Fibroblast of the conjunctiva (primary cell): ENCODE results near the gene PTPRO.
"Not testable (repeated sequence)": the region's sequence is repeated elsewhere in the genome, so short reads cannot be mapped to it uniquely, and the experiment has no call there.

Source experiments
- DNase-seq: peaks from one replicate; pipeline ENCODE4 v3.0.0-alpha.2; 2010; ENCODE audit warnings: low read depth

Gene PTPRO

DNA sequence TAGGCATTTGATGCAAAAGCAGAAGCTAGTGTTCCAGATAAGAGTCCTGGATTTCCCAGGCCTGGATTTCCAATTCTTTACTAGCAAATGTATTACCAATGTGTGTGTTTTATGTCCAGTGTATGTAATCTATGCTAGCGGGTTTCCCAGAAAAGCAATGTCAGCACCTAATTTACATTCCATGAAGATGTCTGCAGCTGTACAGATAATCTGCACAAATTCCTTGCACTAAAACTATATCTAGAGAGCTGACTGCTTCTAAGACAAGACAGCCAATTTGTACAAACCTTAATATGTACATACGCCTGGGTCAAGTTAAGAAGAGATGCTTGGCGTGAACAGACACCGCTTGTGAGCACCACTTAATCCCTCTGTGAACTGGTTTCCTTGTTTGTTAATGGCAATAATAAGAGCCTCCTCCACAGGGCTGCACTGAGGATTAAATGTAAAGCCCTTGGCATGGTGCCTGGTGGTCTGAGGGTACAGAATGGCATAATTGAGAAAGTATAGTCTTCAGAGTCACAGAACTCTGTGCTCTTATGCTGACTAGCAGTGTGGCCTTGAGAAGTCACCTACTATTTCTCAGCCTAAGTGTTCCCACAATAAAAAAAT lies 281.3 kb downstream of the PTPRO start:
- no peak for DNase-seq

DNA sequence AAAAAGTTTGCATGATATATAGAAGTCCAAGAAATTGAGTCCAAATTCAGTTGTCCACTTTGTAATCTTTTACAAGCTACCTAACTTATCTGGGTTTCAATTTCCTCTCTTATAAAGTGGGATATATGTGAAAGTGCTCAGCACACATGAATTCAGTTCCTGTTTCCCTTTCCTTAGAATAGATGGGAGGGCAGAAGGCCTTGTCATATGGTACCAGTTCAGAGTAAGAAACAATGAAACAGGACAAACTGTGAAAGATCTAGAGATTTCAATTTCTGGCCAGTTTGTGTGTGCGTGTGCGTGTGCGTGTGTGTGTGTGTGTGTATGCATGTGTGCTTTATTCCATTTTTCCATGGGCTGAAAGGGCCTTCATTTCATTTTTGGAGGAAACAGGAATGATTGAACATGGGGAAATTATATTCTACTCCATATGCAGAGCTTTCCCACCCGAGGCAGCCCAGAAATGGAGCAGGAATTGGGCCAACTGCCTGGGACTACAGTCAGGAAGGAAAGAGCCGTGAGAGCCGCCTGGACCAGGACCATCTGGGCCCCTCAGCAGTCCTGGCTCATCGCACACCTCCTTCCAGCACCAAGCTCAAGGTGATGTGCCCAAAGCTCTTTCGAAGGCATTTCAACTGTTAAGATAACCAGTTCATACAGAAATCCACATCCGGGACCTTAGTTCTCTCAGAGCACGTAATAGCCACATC lies 283.7 kb downstream of the PTPRO start:
- DNase-seq = no peak

DNA sequence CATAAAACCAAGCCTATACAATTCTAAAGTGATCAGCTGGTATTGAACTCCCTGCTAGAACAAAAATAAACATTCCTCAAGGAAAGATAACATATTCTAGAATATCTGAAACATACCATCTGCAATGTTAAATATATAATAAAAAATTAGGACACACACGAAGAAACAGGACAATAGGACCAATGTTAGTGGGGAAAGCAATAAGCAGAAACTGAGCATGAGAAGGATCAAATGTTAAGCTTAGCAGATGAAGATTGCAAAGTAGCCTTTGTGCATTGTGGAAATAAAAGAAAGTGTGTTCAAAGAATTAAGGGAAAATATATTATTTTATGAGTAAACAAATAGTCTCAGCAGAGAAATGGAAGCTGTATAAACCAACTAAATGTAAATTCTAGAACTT lies 286.1 kb downstream of the PTPRO start:
- no peak for DNase-seq

DNA sequence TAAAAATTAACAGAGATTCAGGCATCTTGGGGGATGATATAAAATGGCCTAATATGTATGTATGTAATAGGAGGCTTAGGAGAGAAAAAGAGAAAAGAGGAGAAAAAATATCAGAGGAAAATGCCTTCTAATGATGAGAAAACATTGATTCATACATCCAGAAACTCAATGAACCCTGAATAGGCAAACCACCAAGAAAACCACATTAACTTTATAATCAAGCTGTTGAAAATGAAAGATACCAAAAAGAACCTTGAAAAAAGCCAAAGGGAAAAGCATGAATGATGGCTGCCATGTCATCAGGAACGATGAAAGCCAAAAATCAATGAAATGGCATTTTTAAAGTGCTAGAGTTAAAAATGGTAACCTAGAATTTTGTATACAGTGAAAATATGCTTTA lies 286.6 kb downstream of the PTPRO start:
- no peak for DNase-seq

DNA sequence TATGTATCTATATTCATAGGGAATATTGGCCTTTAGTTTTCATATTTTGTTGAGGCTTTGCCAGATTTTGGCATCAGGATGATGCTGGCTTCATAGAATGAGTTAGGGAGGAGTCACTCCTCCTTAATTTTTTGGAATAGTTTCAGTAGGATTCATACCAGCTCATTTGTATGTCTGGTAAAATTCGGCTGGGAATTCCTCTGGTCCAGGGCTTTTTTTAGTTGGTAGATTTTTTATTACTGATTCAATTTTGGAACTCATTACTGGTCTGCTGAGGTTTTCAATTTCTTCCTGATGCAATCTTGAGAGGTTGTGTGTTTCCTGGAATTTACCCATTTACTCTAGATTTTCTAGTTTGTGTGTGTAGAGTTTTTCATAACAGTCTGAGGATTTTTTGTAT lies 291.7 kb downstream of the PTPRO start:
- peak; percentile 49 for DNase-seq

DNA sequence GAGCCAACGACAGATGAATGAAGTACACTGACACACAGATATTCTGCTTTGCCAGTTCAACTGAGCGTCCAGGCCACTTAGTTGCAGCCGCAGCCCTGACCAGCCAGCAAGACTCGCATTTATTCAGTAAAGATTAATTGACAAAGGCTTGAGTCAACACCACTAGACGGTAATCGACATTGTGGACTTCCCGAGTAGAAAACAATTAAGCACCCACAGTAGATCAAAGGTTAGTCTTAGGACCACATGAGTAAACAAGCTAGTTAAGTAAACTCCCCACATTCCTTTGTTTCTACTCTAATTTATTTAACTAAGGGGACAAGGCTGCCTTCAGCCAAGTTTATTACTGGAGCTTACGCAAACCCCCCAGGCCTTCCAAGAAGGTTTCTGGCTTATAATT lies 294.2 kb downstream of the PTPRO start:
- not testable (repeated sequence) for DNase-seq

DNA sequence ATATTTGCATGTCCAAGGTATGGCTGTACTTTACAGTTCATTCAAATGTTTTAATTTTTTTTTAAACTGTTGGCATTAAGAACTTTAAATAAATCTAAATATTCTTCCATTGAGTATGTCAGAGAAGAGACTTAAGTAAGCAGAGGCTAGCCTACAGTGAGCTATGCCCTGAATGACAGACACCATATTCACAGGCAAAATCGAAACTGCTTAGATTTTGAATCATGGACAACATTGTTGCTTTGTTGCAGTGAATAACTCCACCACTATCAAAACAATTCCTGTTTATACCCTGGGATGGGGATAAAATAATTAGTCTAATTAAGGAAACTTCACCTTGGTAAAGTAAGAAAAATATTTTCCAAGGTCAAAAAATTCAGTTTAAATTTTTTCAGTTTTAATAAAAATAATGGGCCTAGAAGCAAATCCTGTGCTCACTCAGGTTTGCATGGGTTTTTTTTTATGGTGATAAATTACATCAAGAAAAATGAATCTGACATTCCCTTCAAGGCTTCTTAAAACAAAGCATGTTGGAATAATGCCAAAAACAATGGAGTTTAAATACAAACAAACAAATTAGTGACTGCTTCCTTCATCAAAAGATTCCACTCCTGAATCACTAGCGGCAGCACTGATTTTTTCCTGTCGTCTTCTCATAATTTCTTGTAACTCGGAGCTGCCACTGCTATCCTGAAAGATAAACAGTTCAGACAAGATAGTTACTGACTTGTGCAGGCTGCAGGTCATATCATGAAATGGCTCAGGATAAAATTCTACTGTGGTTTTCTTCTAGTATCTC lies 298.6 kb downstream of the PTPRO start:
- no peak for DNase-seq

DNA sequence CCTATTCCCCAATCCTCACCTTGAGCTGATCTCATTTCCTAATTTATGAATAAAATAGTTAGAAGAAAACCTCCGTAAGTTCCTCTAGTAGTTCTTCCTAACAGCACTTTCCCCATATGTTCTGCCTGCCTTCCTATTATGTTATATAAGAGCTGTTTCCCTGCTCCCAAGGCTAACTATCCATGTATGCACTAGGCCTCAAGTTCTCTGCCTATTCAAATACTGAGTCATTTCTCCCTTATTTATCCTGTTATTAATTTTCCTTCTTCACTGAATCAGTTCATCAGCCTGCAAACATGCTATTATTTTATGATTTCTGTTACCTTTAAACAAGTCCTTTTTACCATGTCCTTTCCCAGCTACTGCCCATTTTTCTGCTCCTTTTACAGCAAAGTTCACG lies 302.8 kb downstream of the PTPRO start:
- DNase-seq = no peak

DNA sequence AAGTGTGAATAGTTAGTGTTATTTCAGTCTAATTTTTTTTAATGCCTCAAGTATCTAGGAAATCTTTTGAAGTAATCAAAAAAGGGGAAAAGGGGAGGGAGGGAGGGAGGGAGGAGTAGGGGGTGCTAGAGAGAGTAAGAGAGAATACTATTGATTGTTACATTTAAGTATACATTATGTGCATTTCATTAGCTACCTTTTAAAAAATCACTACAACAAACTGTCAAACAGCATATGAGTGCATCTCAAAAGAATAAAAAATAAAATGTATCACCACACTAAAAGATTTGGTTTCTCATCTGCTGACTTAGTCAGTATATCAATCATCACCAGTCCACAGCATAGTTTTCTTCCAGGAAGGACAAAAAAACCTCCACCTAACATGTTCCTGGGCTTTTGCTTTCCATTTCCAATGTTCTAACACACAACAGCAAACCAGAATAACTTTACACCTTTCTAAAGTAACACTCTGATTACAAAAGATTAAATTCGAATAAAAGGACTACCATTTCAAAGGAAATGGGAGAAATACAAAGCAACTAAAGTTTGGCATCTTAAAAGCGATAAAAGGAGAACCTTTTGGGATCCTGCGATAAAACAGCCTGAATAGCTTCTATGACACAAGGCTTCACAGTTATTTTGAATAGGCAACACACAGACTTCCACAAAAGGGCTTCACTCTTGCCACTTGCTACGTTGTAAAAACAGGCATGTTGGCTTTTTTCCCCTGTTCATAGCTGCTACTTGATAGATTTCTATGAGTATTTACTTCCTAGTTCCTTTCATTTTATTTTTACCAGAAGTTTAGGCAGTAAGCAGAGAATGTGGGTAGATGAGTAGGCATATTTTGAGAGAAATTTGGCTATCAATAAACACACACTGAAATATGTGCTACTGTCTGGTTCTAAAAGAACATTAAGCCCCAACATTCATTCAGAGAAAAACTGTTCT lies 306.0 kb downstream of the PTPRO start:
- DNase-seq = peak; percentile 49

DNA sequence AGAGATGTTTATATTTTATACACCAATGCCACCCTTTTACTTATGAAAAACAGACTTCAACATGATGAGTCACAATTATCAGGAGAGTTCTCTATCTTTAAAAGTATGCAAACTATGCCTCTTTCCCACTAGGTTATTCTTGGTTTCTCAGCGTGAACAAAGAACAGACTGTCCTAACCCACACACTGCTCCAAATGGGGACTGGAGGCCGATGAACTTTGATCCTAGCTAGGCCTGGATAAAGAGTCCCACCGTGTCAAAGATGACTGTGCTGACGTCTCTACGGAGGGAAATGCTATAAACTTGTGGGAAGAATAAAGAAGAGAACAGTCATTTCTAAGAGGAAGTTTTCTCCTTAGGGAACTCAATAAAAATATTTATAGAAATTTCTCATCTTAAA lies 306.8 kb downstream of the PTPRO start:
- DNase-seq = peak; percentile 96

DNA sequence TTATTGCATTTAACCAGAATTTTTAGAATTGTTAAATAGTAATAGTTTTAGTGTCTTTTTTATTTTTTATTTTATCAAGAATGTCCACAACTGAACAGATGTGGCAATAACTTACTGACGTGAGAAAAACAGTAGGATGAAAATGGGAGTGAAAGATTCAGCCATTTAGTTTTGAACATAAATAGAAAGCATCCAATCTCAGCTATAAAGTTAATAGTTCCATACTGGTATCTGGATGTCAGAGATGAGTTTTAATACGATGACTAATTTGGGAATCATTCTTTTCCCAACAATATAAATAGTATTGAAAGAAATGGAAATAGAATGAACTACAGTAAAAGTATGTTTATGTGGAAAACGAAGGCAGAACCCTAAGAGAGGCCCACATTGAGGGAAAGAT lies 307.5 kb downstream of the PTPRO start:
- no peak for DNase-seq

DNA sequence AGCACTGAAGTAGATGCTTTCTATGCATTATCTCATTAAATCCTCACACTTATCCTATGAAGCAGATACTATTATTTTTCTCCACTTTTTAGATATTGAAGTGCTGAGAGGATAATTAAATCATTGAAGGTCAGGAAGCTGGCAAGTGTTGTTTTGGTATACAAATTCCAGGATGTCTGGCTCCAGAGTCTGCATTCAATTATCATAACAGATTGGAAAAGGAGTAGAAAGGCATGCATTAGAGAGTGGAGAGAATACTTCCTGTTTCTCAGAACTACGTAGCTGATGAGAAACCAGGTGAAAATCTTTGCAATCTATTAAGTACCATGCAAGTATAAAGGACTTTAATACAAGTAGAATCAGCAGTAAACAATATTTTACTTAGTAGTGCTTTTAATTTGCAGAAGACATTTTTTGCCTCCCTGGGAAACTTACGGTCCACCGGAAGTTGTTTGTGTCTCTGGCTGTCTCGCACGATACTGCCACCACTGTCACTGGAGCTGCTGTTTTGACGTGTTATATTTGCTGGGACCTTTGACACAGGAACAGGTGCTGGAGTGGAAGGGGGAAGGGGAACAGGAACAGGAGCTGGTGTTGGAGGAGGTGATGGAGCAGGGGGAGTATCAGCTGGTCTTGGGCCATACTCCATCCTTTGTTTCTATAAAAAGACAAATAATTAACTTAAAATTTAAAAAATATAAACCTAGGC lies 308.9 kb downstream of the PTPRO start:
- DNase-seq = no peak

DNA sequence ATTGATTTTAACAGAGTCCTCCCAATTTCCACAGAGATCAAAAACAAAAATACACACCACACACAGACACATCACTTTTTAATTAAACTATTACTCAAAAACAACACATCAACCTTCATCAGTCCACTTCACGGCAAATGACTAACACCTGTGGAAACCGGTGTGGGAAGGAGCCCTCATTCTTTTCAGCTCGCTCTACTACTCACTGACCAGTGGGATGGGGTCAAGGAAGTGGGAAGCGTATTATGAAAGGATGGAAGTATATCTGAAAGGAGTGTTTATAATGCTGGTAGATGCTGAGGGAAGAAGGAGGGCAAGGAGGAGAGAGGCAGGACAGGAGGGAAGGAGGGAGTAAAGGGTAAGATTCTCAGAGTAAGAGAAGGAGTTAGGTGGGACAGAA lies 310.4 kb downstream of the PTPRO start:
- no peak for DNase-seq

DNA sequence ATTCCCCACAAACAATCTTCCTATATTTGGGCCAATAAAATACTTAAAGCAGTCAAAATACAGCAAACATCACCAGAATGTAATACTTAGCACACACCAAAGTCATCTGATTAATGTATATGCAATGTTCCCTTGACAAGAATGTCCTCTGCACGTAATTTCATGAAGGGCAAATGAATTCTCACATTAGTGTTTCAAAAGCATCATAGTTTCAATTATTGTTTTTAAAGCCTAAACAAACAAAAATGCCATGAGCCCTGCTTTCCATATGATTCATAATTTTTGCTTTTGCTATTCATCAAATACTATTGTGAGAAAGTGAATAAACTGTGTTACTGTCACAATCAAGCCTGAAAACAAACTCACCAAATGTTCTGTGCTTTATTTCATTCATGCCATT lies 310.9 kb downstream of the PTPRO start:
- DNase-seq = no peak

DNA sequence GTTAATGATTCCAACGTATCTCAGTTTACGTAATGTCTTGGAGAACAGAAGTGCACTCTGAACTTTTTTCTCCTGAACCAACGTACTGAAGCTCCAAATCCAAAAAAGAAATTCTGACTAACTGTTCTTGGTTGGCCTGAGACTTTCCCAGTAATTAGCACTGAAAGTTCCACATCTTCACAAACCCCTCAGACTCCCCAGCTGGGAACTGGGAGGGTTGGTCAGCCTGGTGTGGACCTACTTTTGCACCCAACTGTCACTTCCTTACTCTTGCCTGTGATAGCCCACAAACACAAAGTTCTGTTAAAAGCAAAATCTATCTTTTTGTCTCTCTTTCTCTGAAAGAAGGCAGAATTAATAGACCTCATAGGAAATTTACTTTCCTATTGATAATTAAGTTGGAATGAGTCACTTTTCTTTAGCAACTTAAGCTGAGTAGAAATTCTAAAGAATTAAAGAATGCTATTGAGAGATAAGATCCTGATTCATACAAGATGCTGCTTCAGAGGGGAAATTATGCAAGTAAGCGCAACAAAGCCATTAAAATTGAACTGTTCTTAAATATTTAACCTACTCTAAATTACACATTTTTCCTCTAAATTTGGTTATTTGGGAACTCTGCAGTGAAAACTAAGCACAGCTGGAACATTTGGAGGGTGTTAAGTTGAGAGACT lies 311.8 kb downstream of the PTPRO start:
- no peak for DNase-seq

DNA sequence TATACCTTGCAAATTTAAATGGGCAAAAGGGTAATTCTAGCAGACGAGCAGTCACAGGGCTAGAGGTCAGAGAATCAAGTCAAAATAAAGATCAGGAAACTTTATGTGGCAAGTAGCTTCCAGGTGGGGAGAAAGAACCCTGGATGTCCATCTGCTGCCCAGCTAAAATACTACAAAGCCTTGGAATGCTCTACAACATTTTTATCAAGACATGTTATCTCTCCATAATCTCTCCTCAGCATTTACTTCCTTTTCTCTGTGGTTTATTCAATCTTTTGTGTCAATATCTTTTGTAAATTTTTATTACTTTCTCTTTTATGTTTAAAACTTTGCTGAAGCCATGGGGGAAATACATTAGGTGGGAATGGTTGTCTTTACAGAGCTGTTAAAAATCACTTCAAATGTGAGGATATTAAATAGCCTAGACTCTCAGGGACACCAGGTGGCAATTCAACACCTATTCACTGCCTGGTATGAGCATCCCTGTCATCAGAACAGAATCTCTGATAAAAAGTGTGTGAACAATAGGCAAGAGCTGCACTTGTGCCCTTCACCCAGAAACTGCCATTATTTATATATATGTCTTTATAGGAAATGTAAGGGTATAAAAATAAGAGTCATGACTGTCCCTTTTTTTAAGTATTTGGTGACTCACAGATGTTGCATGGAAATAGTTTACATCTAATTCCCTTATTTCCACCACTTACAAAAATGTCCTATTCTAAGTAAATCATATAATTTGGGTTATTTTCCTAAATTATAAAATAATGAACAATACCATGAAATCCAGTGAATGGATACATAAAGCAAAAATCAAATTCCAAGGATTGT lies 314.0 kb downstream of the PTPRO start:
- DNase-seq = no peak

DNA sequence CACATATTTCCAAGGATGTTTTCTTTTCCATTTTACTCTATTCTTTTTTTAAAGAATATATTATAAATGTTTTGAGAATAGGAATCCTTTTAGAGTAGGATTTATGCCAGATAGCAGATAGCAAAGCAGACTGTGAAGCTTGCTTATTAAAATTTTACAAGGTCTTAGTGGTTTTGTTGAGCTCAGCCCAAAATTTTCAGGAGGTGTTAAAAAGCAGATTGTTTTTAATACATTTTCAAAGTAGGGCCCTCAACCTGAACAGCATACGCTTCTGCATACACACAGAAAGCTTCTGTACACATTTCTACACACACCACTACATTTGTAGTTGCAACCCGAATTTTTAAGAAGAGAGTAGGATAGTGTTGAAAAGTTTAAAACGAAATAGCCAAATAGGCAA lies 315.9 kb downstream of the PTPRO start:
- DNase-seq = no peak

DNA sequence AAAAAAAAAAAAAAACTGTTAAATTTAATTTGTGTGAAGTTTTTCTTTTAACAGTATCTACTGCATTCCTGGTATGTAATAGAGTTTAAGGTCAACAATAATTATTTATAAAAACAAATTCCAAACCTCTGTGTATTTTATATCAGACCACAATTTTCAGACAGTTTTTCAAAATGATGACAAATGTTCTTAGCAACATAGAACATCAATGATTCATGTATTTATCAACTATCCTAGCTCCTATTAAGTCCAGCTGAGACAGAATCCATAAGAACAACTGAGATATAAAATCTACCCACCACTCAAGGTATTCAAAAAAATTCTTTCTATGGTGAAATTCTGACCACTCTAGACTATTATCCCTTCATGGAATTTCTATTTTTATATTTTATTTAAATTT lies 322.4 kb downstream of the PTPRO start:
- no peak for DNase-seq

DNA sequence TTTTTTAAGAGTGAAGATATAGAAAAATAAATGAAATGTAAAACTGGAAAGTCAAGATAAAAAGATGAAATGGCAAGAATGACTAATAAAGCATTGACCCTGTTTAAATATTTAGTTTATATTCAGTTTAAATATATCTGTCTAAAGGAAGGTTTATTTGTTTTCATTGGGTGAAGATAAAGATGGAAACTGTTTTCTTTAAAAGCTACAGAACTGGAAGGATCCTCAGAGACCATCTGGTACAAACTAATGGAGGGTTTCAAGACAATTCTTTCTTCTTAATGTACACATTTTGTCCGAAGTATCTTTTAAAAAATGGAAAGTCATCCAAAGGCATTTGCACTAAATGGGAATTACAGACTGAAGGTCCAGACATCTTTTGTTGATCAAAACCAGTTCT lies 324.3 kb downstream of the PTPRO start:
- no peak for DNase-seq
